Uterus (tissue), 4 donors: Measurements from ENCODE around the gene LBP. TPM values are rescaled to one million over a fixed set of nuclear protein-coding genes. Genes with fewer than 3 reads are reported as not detected.
"Not testable (repeated sequence)": the region's sequence is repeated elsewhere in the genome, so short reads cannot be mapped to it uniquely, and the experiment has no call there.

Source experiments
- DNase-seq, 2 donors: peaks; one replicate each; pipeline ENCODE4 v3.0.0-alpha.2; 2019 to 2020
- H3K27ac ChIP-seq, 2 donors: fragments of 200-600 bp; sonication (generic); 1 replicate in 1 of 2; 2 replicates in 1 of 2; pipeline ENCODE4 v1.5.1; 2016 to 2018
- H3K27me3 ChIP-seq, 2 donors: fragments of 200-600 bp; sonication (generic); one replicate each; pipeline ENCODE4 v1.5.1; 2018 to 2019; ENCODE audit warnings: control low read depth in 1 of 2
- H3K36me3 ChIP-seq, 2 donors: fragments of 200-600 bp; sonication (generic); one replicate each; pipeline ENCODE4 v1.5.1; 2019; ENCODE audit warnings: control low read depth in 1 of 2
- H3K4me1 ChIP-seq, 2 donors: fragments of 200-600 bp; sonication (generic); one replicate each; pipeline ENCODE4 v1.5.1; 2018 to 2019; ENCODE audit warnings: control low read depth in 1 of 2
- H3K4me3 ChIP-seq, 2 donors: fragments of 200-600 bp; sonication (generic); 1 replicate in 1 of 2; 2 replicates in 1 of 2; pipeline ENCODE4 v1.5.1; 2018 to 2019; ENCODE audit warnings: mild to moderate bottlenecking in 1 of 2
- H3K9me3 ChIP-seq, 2 donors: fragments of 200-600 bp; sonication (generic); one replicate each; pipeline ENCODE4 v1.5.1; 2019; ENCODE audit warnings: control low read depth in 1 of 2
- POLR2A ChIP-seq, 2 donors: fragments of 450-650 bp; IDR thresholded peaks; one replicate each; pipeline ENCODE4 v1.6.1; 2016; ENCODE audit warnings: antibody characterized with exemption in 2 of 2, mild to moderate bottlenecking in 1 of 2, moderate library complexity in 1 of 2
- intact Hi-C: fragments of 100-400 bp; cut with DNase I; formaldehyde crosslinking; loops from one replicate; pipeline ENCODE4 v1.15.1; 2023; ENCODE audit warnings: low total_unique reads
- total RNA-seq, 4 donors: library from RNA; depleted of rRNA in 3 of 4; stranded (reverse); fragments of >200 nt in 3 of 4; gene quantifications; one replicate each; pipeline versions ENCODE4 v1.1.0 to v1.2.4, GENCODE V29; 2014 to 2023
- TF ChIP-seq, protein P1 (sequence below), 4 experiments: fragments of 200-600 bp in 2 of 4; fragments of 450-650 bp in 2 of 4; sonication (generic) in 2 of 4; IDR thresholded peaks; one replicate each; pipeline ENCODE4 v1.5.1; 2016 to 2019; ENCODE audit warnings: antibody characterized with exemption in 4 of 4, mild to moderate bottlenecking in 2 of 4, moderate library complexity in 1 of 4
- donor health status: DM: yes; HTN: yes; CAD: no.

LBP gene
- total RNA-seq, 4 donors from 2014 or later: not detected

GRCh38 chr20:38392356-38392755 is 46.1 kb downstream of the LBP start:
- intact Hi-C loops: no loop called here
- no peaks in the 10 kb centered on the region for H3K9me3 ChIP-seq
- H3K36me3 ChIP-seq: no peaks in the 10 kb centered on the region
- DNase-seq: no peak
- no peaks in the 10 kb centered on the region for H3K4me1 ChIP-seq
- H3K4me3 ChIP-seq: no peak overlapping the region
- TF ChIP-seq, protein P1, sequence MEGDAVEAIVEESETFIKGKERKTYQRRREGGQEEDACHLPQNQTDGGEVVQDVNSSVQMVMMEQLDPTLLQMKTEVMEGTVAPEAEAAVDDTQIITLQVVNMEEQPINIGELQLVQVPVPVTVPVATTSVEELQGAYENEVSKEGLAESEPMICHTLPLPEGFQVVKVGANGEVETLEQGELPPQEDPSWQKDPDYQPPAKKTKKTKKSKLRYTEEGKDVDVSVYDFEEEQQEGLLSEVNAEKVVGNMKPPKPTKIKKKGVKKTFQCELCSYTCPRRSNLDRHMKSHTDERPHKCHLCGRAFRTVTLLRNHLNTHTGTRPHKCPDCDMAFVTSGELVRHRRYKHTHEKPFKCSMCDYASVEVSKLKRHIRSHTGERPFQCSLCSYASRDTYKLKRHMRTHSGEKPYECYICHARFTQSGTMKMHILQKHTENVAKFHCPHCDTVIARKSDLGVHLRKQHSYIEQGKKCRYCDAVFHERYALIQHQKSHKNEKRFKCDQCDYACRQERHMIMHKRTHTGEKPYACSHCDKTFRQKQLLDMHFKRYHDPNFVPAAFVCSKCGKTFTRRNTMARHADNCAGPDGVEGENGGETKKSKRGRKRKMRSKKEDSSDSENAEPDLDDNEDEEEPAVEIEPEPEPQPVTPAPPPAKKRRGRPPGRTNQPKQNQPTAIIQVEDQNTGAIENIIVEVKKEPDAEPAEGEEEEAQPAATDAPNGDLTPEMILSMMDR (IDR thresholded peaks at IDR 0.05): no peak
- TF ChIP-seq POLR2A (IDR thresholded peaks at IDR 0.05): no peak
- no peaks in the 10 kb centered on the region for H3K27me3 ChIP-seq
- H3K27ac ChIP-seq: no peak overlapping the region

- no peaks in the 10 kb centered on the region for H3K36me3 ChIP-seq
- no peaks in the 10 kb centered on the region for H3K9me3 ChIP-seq
- H3K27me3 ChIP-seq: no peaks in the 10 kb centered on the region
- intact Hi-C loops: no loop called here
- no peak for DNase-seq
- H3K4me1 ChIP-seq: no peaks in the 10 kb centered on the region
- no peak overlapping the region for H3K4me3 ChIP-seq
- no peak overlapping the region for H3K27ac ChIP-seq
- TF ChIP-seq, protein P1 (IDR thresholded peaks at IDR 0.05): no peak
- TF ChIP-seq POLR2A (IDR thresholded peaks at IDR 0.05): no peak
Measured at GRCh38 chr20:38393259-38393658, 47.0 kb downstream of the LBP start.

- H3K9me3 ChIP-seq: no peaks in the 10 kb centered on the region
- peak overlapping the region in 1 of 2 donors; percentile 28 for H3K27ac ChIP-seq
- no peak for DNase-seq
- intact Hi-C loops: no loop called here
- no peak overlapping the region for H3K4me3 ChIP-seq
- no peaks in the 10 kb centered on the region for H3K27me3 ChIP-seq
- TF ChIP-seq, protein P1 (IDR thresholded peaks at IDR 0.05): no peak
- TF ChIP-seq POLR2A (IDR thresholded peaks at IDR 0.05): no peak
- H3K4me1 ChIP-seq: no peaks in the 10 kb centered on the region
- H3K36me3 ChIP-seq: no peaks in the 10 kb centered on the region
Measured at GRCh38 chr20:38395165-38395564, 48.9 kb downstream of the LBP start.

DNA sequence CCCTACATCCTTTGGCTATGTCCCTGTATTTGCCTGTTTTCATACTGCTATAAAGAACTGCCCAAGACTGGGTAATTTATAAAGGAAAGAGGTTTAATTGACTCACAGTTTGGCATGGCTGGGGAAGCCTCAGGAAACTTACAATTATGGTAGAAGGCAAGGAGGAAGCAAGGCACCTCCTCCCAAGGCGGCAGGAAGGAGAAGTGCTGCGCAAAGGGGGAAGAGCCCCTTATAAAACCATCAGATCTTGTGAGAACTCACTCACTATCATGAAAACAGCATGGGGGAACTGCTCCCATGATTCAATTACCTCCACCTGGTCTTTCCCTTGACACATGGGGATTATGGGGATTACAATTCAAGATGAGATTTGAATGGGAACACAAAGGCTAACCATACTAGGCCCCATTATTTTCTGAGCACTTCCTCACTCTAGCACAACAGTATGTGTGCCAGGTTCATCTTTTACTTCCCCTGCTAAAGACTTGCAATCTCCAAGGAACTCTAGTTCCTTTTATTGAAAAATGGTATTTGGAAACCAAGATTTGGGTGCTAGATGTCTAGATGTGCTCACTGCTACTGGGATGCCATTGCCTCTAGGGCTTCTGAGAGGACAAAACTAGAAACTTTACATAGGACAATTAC is 49.6 kb downstream of the LBP start:
- H3K4me3 ChIP-seq, H3K27me3 ChIP-seq, H3K27ac ChIP-seq, H3K9me3 ChIP-seq, H3K36me3 ChIP-seq, DNase-seq, H3K4me1 ChIP-seq, intact Hi-C loops: not testable (repeated sequence)

GRCh38 chr20:38402089-38402488 is 55.8 kb downstream of the LBP start:
- no peak for DNase-seq
- intact Hi-C loops: no loop called here
- Histone ChIP-seq H3K4me1 (no peaks in the 10 kb centered on the region), H3K27ac (no peak overlapping the region), H3K27me3 (no peaks in the 10 kb centered on the region), H3K9me3 (no peaks in the 10 kb centered on the region), H3K36me3 (no peaks in the 10 kb centered on the region), H3K4me3 (no peak overlapping the region)
- no peak for TF ChIP-seq POLR2A (IDR thresholded peaks at IDR 0.05)
- TF ChIP-seq, protein P1 (IDR thresholded peaks at IDR 0.05): no peak

GRCh38 chr20:38402816-38403215 is 56.5 kb downstream of the LBP start:
- H3K4me1 ChIP-seq: no peaks in the 10 kb centered on the region
- no peak overlapping the region for H3K4me3 ChIP-seq
- H3K27me3 ChIP-seq: no peaks in the 10 kb centered on the region
- TF ChIP-seq, protein P1 (IDR thresholded peaks at IDR 0.05): no peak
- TF ChIP-seq POLR2A (IDR thresholded peaks at IDR 0.05): no peak
- intact Hi-C loops: no loop called here
- no peak for DNase-seq
- no peak overlapping the region for H3K27ac ChIP-seq
- no peaks in the 10 kb centered on the region for H3K9me3 ChIP-seq
- H3K36me3 ChIP-seq: no peaks in the 10 kb centered on the region
